Kidney (tissue), 14 donors: ENCODE measurements around the gene CHDH. TPM values are rescaled to one million over a fixed set of nuclear protein-coding genes. Genes with fewer than 3 reads are reported as not detected.

Experiments used
- DNase-seq, 5 donors: peaks; one replicate each; pipeline ENCODE4 v3.0.0-alpha.2; 2013 to 2020
- FAIRE-seq: peaks from 2 replicates; lab custom pipeline; 2012; peaks lifted over from hg19 to GRCh38; lab: Jason Lieb, UNC
- H3K27ac ChIP-seq, 2 donors: one replicate each; pipeline ENCODE4 v1.7.0; 2013; ENCODE audit warnings: low read depth in 2 of 2, low read length in 2 of 2, inconsistent platforms in 1 of 2
- H3K27me3 ChIP-seq: one replicate; pipeline ENCODE4 v1.7.1; 2013; ENCODE audit warnings: low read length, inconsistent platforms; ENCODE audit not compliant: control insufficient read depth, insufficient read depth
- H3K36me3 ChIP-seq, 3 donors: one replicate each; pipeline versions ENCODE4 v1.7.0 to v1.7.1; 2013; ENCODE audit warnings: low read length in 3 of 3, control low read depth in 1 of 3, inconsistent platforms in 1 of 3; ENCODE audit not compliant: insufficient read depth in 3 of 3, control insufficient read depth in 2 of 3
- H3K4me1 ChIP-seq, 3 donors: one replicate each; pipeline versions ENCODE4 v1.7.0 to v1.7.1; 2013; ENCODE audit warnings: low read length in 3 of 3, inconsistent platforms in 1 of 3, low read depth in 1 of 3; ENCODE audit not compliant: control insufficient read depth in 2 of 3, insufficient read depth in 2 of 3
- H3K4me3 ChIP-seq, 3 donors: one replicate each; pipeline versions ENCODE4 v1.7.0 to v1.8.1; 2013; ENCODE audit warnings: low read length in 3 of 3, control low read depth in 1 of 3, inconsistent platforms in 1 of 3
- H3K9ac ChIP-seq, 3 donors: one replicate each; pipeline versions ENCODE4 v1.7.0 to v1.7.1; 2013; ENCODE audit warnings: low read length in 3 of 3, control low read depth in 1 of 3, inconsistent platforms in 1 of 3
- H3K9me3 ChIP-seq, 3 donors: one replicate each; pipeline versions ENCODE4 v1.7.0 to v1.7.1; 2013; ENCODE audit warnings: low read length in 3 of 3, control low read depth in 1 of 3, inconsistent platforms in 1 of 3; ENCODE audit not compliant: control insufficient read depth in 2 of 3, insufficient read depth in 1 of 3
- CTCF ChIP-seq: IDR thresholded peaks from 3 replicates; pipeline ENCODE4 v1.5.1; 2012; ENCODE audit warnings: mild to moderate bottlenecking, moderate library complexity, borderline replicate concordance; ENCODE audit not compliant: insufficient read depth; ENCODE audit errors: extremely low read depth
- intact Hi-C: fragments of 100-400 bp; cut with DNase I; formaldehyde crosslinking; loops from one replicate; pipeline ENCODE4 v1.11.1; 2022
- polyA plus RNA-seq: library from polyadenylated mRNA; stranded (reverse); fragments of 350-450 nt; fragmentation: Illumina TruSeq; extraction: RNeasy Lipid Tissue Mini Kit (QIAGEN cat#74804); gene quantifications from one replicate; pipeline ENCODE4 v1.2.3, GENCODE V29; 2014; ENCODE audit warnings: low read depth, low replicate concordance; ENCODE audit not compliant: insufficient read depth
- total RNA-seq: library from RNA; stranded (reverse); fragmentation: NEBNext Ultra II Directional; extraction: Animal tissue kit (Norgen Biotek cat#: 25700); gene quantifications from one replicate; pipeline ENCODE4 v1.2.1, GENCODE V29; 2021
- donor health status: control.
- donor health status: control.
- donor health status: control.
- donor health status: control.
- donor health status: control.
- donor health status: DM: yes; HTN: yes; CAD: no.
- donor health status: Normal renal cell carcinoma (clear cell type).

The CHDH gene
- total and polyA plus RNA-seq, 2 donors from 2014 or later = 26.5 to 33.4 TPM

GRCh38 chr3:53792866-53793265 is 53.4 kb downstream of the CHDH start:
- H3K27ac ChIP-seq = no peak overlapping the region
- no peak for DNase-seq

GRCh38 chr3:53791317-53791716 is 54.9 kb downstream of the CHDH start:
- no peak overlapping the region for H3K9ac ChIP-seq
- no peak overlapping the region for H3K27ac ChIP-seq
- H3K9me3 ChIP-seq = no peaks in the 10 kb centered on the region
- H3K4me3 ChIP-seq = no peak overlapping the region
- no peak for TF ChIP-seq CTCF
- H3K4me1 ChIP-seq = no peaks in the 10 kb centered on the region
- intact Hi-C loops = no loop called here
- FAIRE-seq (no peak), DNase-seq (no peak)
- H3K27me3 ChIP-seq = no peaks in the 10 kb centered on the region
- no peaks in the 10 kb centered on the region for H3K36me3 ChIP-seq

More at GRCh38 chr3:53792866-53793265, 53.4 kb downstream of the CHDH start:
- no peaks in the 10 kb centered on the region for H3K27me3 ChIP-seq
- no peak overlapping the region for H3K4me3 ChIP-seq
- no peaks in the 10 kb centered on the region for H3K9me3 ChIP-seq
- H3K4me1 ChIP-seq = no peaks in the 10 kb centered on the region
- intact Hi-C loops = no loop called here
- no peak overlapping the region for H3K9ac ChIP-seq
- FAIRE-seq = no peak
- TF ChIP-seq CTCF = no peak
- H3K36me3 ChIP-seq = no peaks in the 10 kb centered on the region

- H3K36me3 ChIP-seq = no peaks in the 10 kb centered on the region
- FAIRE-seq (no peak), DNase-seq (no peak)
- H3K27ac ChIP-seq = no peak overlapping the region
- intact Hi-C loops = no loop called here
- H3K4me1 ChIP-seq = no peaks in the 10 kb centered on the region
- no peaks in the 10 kb centered on the region for H3K27me3 ChIP-seq
- TF ChIP-seq CTCF = no peak
- H3K4me3 ChIP-seq = no peak overlapping the region
- H3K9ac ChIP-seq = no peak overlapping the region
- H3K9me3 ChIP-seq = no peaks in the 10 kb centered on the region
These were observed 55.7 kb downstream of the CHDH start for GRCh38 chr3:53790470-53790869.

- H3K9me3 ChIP-seq = no peaks in the 10 kb centered on the region
- no peaks in the 10 kb centered on the region for H3K36me3 ChIP-seq
- H3K27me3 ChIP-seq = no peaks in the 10 kb centered on the region
- no peak overlapping the region for H3K9ac ChIP-seq
- intact Hi-C loops = no loop called here
- no peak overlapping the region for H3K4me3 ChIP-seq
- H3K27ac ChIP-seq = no peak overlapping the region
- no peak for FAIRE-seq
- no peak for DNase-seq
- H3K4me1 ChIP-seq = no peaks in the 10 kb centered on the region
- TF ChIP-seq CTCF = no peak
These were observed 56.8 kb downstream of the CHDH start for GRCh38 chr3:53789459-53789858.
